GM18511 (cell line): ENCODE results near the gene TPPP3.
"Not testable (repeated sequence)": the region's sequence is repeated elsewhere in the genome, so short reads cannot be mapped to it uniquely, and the experiment has no call there.

Experiments
- ATAC-seq: cut with Tn5 transposase; IDR thresholded peaks from one replicate; pipeline ENCODE4 v1.9.1; 2021; ENCODE audit warnings: mild to moderate bottlenecking, moderate library complexity; ENCODE audit not compliant: unreplicated experiment

TPPP3 gene

DNA sequence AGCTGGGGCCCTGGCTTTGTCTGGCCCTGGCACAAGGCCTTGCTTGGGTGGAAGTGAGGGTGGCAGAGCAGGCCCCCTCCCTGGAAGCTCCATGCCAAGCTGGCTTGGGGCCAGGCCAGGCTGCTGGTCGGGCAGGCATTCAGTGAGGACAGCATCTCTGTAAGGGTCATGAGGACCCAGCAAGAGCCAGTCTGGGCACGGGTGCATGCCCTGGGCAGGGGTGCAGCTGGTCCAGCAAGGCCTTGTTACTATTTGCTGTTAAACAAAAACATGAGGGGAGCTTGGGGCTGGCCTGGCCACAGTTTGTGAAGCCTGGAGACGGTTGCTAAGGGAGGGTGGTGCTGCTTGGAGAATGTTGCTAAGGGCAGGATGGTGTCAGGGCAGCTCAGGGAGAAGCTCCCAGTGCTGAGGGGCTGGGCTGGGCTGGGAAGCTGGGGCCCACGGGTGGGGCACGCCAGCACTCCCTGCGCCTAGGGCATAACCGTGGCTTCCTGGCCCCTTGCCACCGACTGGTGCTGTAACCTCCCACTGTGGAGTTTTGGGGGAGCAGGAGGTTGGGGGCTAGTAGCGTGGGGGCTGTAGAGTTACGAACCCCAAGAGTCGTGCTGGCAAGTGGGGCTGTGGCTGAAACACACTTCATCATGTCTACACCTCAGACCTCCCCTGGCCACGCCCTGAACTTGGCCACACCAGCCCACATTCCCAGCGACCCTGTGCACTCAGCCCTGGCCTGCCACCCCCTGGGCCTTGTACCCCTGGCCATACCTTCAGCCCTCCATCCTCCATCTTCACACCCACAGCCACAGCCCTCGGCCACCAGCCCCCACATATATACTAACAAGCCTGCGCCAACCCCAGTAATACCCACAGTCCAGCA is 1.6 kb downstream of the TPPP3 start:
- no peak for ATAC-seq

DNA sequence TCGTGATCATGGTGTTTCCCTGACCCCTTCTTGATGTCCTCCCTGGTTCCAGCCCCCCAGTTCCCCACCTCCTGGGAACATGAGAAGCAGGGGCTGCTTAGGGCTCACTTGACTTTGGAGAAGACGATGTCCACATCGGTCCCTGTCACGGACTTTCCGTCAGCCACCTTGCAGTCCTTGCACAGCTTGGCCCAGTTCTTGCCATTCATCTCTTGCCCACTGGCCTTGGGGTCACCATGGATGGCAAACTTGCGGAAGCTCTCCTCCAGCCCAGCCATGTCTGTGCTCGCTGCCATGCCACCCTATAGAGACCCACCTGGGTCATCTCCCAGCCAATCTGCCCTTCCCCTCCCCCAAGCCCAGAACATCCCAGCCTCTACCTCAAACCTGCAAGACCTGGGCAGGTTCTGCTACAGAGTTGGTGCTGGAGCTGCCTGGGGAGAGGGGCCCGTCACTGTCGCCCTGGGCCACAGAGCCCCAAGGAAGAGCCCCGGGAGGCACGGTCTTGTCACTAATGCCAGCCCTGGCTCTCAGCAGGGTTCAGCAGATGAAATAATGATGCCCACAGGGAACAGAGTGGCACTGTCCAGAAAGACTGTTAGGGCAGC is 2.4 kb downstream of the TPPP3 start:
- ATAC-seq: no peak

DNA sequence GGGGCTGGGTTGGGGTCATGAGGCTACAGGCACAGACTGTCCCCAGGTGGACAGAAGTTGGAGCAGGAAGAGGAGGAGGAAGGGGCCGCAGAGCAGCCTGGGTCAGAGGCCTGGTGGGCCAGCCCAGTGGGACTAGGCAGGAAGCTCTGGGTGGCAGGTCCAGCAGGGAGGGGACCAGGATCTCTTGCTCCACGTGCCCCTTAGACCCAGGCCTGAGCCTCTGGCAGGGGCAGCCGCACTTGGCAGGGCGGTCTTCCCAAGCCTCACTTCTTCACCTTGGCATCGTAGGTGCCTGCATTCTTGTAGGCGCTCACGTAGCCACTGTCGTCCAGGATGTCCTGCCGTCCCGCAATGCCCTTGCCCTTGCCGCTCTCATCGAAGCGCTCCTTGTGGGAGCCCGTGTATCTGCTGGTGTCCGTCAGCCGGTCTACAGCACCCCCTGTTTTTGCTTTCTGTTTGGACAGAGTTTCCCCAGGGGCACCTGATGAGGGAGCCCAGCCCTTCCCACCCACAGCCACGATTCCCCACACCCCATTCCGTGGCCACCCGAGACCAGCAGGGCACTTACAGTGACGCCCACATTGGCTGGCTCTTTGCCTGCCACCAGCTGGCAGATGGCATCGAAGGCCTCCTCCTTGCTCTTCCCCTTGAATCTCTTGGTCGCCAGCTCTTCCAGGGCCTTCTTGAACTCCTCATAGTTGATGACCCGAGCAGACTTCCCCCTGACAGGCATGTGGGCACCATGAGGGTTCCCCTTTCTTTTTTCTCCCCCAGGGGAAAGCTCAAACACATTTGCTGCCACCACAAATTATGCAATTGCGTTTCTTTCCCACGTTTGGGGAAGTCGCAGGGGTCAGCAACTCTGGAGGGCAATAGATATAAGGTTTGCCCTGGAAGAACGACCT is 3.1 kb downstream of the TPPP3 start:
- no peak for ATAC-seq

DNA sequence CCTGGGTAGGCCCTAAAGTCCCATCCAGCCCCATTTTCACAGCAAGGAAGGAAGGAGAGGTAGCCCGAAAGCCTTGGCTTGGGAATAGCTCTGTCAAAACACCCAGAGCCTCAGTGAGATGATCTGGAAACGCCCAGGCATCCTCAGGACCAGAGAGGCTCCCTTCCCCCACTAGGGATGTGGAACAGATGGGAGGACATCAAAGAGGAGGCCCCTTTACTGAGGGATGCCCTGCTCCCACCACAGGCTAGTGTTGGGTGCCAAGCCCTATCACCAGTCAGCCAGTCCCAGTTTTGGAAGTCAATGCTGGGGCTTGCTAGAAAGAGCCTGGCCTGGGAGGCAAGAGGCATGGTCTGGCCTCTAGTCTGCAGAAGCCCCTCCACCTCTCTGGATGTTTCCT is 4.7 kb downstream of the TPPP3 start:
- ATAC-seq: no peak

DNA sequence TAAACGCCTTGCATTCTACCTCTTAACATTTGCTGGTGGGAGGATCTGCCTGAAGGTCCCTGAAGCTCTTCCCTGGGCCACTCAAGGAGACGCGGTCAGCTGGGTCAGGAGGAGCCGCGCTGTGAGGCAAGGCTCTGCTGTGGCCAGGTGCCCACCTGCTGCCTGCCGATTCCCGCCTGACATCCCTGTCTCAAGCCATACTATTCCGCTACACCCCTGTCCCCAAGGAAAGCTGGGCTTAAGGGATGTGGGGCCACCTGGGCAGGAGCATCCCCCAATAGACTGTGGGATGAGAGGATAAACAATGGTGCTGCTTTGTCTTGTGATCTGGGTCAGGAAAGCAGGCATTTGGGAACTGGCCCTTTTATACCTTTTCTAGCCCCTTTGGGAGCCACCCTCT is 5.1 kb downstream of the TPPP3 start:
- no peak for ATAC-seq

DNA sequence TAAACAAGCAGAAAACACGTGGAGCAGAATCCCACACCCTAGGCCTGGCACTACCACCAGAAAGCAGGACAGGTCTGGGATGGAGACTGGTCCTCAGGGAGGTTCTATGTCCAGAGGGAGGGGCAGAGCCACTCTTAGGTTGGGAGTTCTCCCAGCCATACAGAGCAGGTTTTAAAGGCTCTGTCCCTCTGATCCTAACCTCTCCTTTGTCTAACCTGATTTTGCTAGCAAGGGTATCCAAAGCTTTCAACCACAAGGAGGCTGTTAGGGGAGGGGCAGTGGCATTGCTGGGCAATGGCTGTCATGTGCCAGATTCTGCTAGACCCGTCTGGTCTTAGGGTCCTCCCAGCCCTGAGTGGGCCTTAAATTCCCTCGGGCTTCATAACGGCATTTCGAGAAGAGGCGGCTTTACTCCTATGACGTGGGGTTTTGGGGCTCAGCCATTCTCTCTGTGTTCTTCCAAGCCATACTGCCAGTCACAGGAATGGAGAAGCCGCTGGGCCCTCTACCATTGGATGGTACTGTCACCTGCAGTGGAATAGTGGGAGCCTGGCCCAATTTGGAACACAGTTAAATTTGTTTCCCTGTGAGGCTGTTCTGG is 5.7 kb downstream of the TPPP3 start:
- no peak for ATAC-seq

DNA sequence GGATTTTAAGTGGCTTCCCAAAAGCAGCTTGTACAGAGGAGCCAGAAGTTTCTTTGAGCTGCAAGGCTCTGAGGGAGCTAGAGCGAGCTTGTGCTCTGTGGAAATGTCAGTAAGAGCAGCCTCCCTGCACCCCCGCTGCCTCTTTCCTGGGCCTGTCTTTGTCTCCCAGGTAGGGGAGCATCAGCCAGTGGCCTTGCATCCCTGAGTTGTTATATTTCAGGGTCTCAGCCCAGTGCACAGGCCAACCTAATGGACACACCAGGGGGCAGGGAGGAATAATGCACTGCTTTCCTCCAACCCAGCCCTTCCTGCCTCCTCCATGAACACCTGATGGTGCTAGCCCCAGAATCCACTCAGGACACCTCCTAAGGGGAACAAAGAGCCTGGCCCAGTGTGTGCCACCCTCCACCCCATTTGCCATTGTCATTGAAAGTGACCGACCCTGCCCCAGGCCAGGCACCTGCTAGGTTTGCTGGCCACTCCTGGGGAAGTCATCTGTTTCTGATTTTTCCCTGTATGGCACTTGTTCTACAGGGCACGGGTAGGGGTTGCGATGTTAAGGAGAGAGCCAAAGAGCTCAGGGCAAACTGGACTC is 6.3 kb downstream of the TPPP3 start:
- ATAC-seq: no peak

DNA sequence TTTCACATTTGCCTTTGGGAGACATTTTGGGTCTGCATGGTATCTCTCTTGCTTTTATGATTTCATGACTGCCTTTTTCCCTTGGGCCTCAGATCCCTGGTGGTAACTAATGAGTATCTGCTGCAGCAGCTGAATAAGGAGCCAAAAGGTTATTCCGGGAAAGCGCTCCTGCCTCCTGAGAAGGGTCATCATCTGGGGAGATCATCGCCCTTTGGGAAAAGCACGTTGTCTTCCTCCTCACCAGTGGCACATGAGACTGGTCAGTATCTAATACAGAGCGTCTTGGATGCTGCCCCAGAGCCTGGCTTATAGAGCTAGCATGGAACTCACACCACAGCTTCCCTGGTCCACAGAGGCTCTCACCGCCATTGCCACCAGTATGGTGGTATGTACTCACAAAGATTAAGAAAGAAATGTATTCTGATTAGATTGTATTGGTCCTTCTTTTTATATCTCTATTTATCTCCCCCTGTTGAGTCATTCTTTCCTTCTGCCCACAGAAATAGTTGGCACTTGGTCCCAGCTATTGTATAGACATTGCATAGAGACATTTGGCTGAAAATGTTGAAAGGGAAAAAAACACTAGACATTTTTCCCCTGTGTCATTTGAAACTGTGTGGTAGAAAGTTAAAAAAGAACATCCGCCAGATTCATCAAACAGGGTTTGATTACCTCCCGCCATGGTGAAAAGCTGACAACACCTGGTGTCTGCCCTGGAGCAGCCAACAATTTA is 8.4 kb downstream of the TPPP3 start:
- no peak for ATAC-seq

DNA sequence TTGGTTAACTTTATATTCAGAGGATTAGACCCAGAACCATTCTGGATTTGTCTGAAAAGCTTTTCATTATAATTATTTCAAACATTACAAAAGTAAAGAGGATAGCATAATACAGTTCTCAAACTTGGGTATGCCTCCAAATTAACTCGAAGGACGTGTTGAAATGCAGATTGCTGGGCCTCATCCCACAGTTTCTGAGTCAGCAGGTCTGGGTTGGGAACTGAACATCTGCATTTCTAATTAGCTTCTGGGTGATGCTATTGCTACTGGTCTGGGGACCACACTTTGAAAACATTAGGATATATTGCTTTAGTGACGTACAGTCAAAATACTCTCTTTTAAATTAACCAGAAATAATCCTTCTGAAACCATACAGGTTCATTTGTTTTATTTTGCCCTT is 10.0 kb downstream of the TPPP3 start:
- ATAC-seq: no peak

DNA sequence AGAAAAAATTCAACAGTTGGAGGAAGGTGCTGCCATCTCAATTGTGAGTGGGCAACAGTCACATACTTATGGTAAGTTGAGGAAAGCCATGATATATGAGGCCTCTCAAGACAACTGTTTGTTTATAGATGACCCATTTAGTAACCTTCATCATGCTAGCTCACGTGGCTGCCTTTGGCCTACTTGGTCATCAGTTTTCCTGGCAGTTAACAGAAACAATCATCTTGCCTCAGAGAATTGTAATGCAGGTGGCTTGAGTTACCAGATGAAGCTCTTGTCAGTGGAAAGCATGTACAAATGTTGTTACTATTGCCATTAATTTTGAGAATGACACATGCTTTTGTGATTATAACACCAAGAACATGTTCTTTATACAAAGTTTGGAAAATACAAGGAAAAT is 14.7 kb downstream of the TPPP3 start:
- no peak for ATAC-seq

DNA sequence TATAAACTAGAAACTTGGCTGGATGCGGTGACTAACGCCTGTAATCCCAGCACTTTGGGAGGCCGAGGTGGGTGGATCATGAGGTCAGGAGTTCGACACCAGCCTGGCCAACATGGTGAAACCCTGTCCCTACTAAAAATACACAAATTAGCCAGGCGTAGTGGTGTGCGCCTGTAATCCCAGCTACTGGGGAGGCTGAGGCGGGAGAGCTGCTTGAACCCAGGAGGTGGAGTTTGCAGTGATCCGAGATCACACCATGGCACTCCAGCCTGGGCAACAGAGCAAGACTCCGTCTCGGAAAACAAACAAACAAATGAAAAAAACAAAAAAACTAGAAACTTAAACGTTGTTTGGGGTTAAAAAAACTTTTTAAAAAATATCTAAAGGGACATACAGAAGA is 17.3 kb downstream of the TPPP3 start:
- ATAC-seq: not testable (repeated sequence)

DNA sequence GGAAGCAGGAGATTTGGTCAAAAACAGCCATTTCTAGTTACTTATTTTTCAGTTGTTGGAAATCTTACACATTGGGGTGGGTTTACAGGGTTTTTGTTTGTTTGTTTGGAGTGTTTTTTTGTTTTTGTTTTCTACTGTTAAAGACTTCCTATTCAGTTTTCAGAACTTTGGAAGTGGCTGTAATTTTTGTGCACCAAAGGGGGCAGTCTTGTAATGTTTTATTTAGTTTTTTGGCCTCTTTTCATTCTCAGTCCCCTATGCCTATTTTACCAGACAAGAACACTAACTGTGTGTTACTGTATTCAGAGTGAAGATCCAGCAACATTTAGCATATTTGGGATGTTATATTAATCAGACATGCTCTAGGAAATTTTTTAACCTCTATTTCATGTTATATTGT is 20.6 kb downstream of the TPPP3 start:
- ATAC-seq: no peak

DNA sequence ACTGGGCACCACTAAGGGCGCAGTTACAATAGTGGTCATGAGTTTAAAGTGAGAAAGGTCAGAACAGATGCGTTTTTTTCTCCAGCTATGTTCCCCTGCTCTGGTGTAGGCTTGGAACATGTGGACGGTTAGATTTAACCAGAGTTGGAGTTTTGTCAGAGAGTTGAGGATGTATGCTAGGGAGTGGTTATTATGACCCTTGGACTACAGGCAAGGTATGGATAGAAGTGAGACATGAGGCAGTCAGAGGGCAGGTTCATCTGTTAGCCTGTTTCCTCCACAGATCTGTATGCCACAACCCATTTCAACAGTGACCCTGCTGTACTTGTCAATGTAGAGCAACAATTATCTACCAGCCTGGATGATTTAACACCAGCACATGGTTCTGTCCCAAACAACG is 22.6 kb downstream of the TPPP3 start:
- no peak for ATAC-seq

DNA sequence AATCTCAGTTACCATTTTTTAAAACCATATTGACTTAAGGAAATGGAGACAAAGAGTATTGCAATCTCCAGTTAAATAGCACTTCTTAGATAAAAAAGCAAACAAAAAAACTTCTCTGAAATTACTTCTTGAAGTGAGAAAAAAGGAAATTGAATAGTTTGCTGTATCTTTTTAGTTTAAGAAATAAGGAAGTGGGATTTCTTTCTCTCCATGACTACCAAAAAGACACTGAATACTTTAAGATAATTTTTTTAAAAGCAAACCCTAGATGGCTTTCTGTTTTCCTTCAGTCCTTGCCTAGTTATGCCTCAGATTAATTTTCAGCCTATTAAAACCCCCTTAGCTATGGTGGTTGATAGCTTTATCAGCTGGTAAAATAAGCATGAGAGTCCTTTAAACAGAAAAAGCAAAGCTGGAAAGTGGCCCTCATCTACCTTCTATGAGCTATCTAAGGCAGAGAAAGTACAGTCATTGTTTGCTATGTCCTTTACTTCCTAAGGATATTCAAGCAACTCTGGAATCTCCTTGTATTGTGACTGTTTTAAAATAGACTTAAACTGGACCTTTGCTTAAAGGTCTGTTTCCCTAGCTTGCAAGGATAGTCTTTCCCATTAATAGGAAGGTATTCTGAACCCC is 28.6 kb downstream of the TPPP3 start:
- ATAC-seq: no peak

DNA sequence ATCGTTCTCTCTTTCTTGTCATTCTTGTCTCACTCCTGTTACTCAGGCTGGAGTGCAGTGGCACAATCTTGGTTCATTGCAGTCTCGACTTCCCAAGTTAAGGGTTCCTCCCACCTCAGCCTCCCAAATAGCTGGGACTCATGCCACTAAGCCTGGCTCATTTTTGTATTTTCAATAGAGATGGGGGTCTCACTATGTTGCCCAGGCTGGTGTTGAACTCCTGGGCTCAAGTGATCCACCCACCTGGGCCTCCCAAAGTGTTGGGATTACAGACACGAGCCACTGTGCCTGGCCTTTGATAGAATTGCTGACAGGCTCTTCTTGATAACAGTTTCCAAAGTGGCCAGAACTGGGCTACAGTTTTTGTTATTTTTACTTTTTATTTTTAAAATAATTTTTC is 32.3 kb downstream of the TPPP3 start:
- ATAC-seq: no peak

DNA sequence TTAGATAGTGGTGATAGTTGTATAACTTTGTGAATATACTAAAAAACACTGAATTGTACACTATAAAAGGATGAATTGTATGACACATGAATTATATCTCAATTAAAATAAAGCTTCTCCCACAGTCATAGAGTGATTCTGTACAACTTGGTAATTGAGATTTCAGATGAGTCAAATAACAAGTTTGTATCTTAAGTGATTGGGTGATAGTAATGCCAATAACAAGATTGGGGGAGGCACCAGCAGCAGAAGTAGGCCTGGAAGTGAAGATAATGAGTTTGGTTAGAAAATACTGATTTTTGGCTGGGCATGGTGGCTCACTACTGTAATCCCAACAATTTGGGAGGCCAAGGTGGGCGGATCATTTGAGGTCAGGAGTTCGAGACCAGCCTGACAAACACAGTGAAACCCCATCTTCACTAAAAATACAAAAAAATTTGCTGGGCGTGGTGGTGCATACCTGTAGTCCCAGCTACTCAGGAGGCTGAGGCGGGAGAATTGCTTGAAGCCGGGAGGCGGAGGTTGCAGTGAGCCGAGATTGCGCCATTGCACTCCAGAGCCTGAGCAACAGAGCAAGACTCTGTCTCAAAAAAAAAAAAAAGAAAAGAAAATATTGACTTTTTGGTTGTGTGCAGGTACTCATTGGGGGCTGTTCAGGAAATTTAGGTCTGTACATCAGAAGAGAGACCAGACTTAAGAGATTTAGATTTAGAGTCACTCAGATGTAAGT is 33.6 kb downstream of the TPPP3 start:
- ATAC-seq: not testable (repeated sequence)

DNA sequence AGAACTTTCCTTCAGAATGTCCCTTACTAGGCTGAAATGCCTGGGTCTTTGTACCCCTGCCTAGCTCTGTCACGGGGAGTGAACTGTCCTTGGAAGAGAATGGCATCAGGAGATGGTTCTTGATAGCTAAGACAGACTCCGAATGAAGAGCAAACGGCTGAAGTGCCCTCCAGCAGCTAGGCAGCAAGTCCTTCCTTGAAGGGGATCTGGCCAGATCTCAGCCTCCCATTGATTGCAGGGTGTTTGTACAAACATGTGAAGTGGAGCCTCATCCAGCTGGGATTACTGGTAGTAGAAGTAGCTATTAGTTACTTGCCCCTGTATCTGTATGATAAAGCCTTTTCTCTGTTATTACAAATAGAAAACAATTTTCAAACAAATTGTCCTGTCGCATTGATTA is 35.7 kb downstream of the TPPP3 start:
- no peak for ATAC-seq

DNA sequence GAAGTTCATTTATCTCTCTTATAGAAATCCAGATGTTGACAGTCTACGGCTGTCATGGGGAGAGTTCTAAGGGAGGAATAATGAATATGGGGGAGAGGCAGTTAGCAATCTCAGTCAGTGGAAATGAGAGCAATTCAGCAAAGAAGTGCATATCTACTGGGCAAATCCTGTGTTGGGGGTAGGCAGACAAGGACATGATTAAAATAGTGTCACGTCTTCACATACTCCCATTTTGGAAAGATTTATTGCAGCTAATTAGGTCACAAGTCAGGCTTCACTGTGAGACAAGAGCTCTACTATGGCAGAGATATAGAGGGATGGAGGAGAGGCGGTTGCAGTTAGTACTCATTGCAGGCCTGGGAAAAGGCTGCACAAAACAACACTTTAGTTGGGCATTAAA is 36.9 kb downstream of the TPPP3 start:
- no peak for ATAC-seq

DNA sequence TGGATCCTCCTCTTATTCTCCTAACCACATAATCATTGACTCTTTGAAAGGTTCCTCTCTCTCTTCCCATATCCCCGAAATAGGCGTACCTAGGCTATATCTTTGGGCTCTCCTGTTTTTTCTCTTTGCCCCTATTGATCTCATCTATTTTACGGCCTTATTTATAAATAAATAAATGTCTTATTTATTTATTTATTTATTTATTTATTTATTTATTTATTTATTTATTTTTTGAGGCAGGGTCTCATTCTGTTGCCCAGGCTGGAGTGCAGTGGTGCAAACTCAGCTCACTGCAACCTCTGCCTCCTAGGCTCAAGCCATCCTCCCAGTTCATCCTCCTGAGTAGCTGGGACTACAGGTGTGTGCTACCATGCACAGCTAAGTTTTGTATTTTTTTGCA is 40.8 kb downstream of the TPPP3 start:
- not testable (repeated sequence) for ATAC-seq
